ENCODE results near the gene COG6. TPM values are rescaled to one million over a fixed set of nuclear protein-coding genes. Genes with fewer than 3 reads are reported as not detected.

Gene COG6
- total RNA-seq, 1 experiment from 2014 or later: 24.3 TPM

DNA sequence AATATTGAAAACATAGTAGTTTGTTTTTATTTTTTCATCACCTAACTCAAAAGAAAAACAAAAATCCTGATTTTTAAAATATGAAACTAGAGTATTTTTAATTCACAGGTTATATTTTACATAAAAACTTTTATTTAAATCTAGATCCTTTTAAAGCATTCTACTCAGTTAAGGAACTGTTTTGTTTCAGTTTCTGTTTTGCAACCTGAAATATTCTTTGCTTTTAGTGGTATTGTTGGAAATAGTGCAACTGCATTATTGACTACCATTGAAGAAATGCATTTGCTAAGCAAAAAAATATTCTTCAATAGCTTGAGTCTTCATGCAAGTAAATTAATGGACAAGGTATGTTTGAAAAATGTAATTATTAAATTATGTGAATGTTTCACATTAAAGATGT lies 43.8 kb downstream of the COG6 start:
- TF ChIP-seq, protein P1, sequence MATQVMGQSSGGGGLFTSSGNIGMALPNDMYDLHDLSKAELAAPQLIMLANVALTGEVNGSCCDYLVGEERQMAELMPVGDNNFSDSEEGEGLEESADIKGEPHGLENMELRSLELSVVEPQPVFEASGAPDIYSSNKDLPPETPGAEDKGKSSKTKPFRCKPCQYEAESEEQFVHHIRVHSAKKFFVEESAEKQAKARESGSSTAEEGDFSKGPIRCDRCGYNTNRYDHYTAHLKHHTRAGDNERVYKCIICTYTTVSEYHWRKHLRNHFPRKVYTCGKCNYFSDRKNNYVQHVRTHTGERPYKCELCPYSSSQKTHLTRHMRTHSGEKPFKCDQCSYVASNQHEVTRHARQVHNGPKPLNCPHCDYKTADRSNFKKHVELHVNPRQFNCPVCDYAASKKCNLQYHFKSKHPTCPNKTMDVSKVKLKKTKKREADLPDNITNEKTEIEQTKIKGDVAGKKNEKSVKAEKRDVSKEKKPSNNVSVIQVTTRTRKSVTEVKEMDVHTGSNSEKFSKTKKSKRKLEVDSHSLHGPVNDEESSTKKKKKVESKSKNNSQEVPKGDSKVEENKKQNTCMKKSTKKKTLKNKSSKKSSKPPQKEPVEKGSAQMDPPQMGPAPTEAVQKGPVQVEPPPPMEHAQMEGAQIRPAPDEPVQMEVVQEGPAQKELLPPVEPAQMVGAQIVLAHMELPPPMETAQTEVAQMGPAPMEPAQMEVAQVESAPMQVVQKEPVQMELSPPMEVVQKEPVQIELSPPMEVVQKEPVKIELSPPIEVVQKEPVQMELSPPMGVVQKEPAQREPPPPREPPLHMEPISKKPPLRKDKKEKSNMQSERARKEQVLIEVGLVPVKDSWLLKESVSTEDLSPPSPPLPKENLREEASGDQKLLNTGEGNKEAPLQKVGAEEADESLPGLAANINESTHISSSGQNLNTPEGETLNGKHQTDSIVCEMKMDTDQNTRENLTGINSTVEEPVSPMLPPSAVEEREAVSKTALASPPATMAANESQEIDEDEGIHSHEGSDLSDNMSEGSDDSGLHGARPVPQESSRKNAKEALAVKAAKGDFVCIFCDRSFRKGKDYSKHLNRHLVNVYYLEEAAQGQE (IDR thresholded peaks at IDR 0.05; ENCODE audit: insufficient read depth in 1 of 2, low read depth in 2 of 2, low read length in 1 of 2): no peak
- TF ChIP-seq SIN3A (IDR thresholded peaks at IDR 0.05; ENCODE audit: borderline replicate concordance, insufficient read depth, low read depth, low read length) (no peak), POLR2AphosphoS5 (IDR thresholded peaks at IDR 0.05; ENCODE audit: low read depth, low read length) (no peak), TCF7L2 (IDR thresholded peaks at IDR 0.05; ENCODE audit: low read depth, low read length) (no peak)
- TF ChIP-seq, protein P2, sequence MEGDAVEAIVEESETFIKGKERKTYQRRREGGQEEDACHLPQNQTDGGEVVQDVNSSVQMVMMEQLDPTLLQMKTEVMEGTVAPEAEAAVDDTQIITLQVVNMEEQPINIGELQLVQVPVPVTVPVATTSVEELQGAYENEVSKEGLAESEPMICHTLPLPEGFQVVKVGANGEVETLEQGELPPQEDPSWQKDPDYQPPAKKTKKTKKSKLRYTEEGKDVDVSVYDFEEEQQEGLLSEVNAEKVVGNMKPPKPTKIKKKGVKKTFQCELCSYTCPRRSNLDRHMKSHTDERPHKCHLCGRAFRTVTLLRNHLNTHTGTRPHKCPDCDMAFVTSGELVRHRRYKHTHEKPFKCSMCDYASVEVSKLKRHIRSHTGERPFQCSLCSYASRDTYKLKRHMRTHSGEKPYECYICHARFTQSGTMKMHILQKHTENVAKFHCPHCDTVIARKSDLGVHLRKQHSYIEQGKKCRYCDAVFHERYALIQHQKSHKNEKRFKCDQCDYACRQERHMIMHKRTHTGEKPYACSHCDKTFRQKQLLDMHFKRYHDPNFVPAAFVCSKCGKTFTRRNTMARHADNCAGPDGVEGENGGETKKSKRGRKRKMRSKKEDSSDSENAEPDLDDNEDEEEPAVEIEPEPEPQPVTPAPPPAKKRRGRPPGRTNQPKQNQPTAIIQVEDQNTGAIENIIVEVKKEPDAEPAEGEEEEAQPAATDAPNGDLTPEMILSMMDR (IDR thresholded peaks at IDR 0.05): no peak
- intact Hi-C loops (cut with micrococcal nuclease; ENCODE audit: unreplicated experiment): no loop called here
- H3K4me1 ChIP-seq (ENCODE audit: control insufficient read depth, insufficient read depth, low read length): no peaks in the 10 kb centered on the region
- no peak overlapping the region for H3K4me3 ChIP-seq (ENCODE audit: low read depth in 2 of 2, low read length in 2 of 2)
- ATAC-seq (no peak), DNase-seq (ENCODE audit: low read depth, low spot score) (no peak)
- H3K27me3 ChIP-seq (ENCODE audit: control insufficient read depth, insufficient read depth, low read length): no peaks in the 10 kb centered on the region
- no TSS peak for BruUV-seq (replicated peaks)
- H3K9me3 ChIP-seq (ENCODE audit: control insufficient read depth, insufficient read depth, low read depth, low read length): no peaks in the 10 kb centered on the region
- POLR2A ChIA-PET: no interaction called here
- no peaks in the 10 kb centered on the region for H3K36me3 ChIP-seq (ENCODE audit: control insufficient read depth, insufficient read depth, low read length)
- H3K27ac ChIP-seq (ENCODE audit: low read length): no peak overlapping the region
- in situ Hi-C loops (cut with HindIII; ENCODE audit: low pct_unique_long_range_greater_than_20kb, low sequenced_read_pairs): no loop called here
- CTCF ChIA-PET: no interaction called here

DNA sequence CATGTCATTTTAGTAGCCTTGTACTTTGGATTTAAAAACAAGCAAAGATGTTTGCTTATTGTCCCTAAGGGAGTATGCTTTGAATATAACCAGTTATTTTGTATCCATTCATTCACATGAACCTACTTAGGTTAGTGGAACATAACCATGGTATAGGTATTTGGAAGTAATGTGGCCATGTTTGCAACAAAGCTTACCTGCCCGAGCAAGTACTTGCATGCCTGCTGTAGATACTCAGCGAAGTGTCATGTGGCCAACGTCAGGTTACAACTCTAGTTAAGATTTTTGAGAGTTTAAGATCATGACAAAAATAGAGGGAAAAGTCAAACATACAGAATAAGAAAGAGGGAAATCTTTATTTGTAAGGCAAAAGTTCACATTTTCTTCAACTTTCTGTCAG lies 57.2 kb downstream of the COG6 start:
- ChIA-PET POLR2A (no interaction called here), CTCF (no interaction called here)
- intact Hi-C loops (cut with micrococcal nuclease; ENCODE audit: unreplicated experiment): no loop called here
- TF ChIP-seq TCF7L2 (IDR thresholded peaks at IDR 0.05; ENCODE audit: low read depth, low read length) (no peak), POLR2AphosphoS5 (IDR thresholded peaks at IDR 0.05; ENCODE audit: low read depth, low read length) (no peak), SIN3A (IDR thresholded peaks at IDR 0.05; ENCODE audit: borderline replicate concordance, insufficient read depth, low read depth, low read length) (no peak)
- TF ChIP-seq, protein P1 (IDR thresholded peaks at IDR 0.05; ENCODE audit: insufficient read depth in 1 of 2, low read depth in 2 of 2, low read length in 1 of 2): no peak
- TF ChIP-seq, protein P2 (IDR thresholded peaks at IDR 0.05): no peak
- Histone ChIP-seq H3K36me3 (ENCODE audit: control insufficient read depth, insufficient read depth, low read length) (no peaks in the 10 kb centered on the region), H3K27me3 (ENCODE audit: control insufficient read depth, insufficient read depth, low read length) (no peaks in the 10 kb centered on the region), H3K27ac (ENCODE audit: low read length) (no peak overlapping the region), H3K9me3 (ENCODE audit: control insufficient read depth, insufficient read depth, low read depth, low read length) (no peaks in the 10 kb centered on the region), H3K4me1 (ENCODE audit: control insufficient read depth, insufficient read depth, low read length) (no peaks in the 10 kb centered on the region), H3K4me3 (ENCODE audit: low read depth in 2 of 2, low read length in 2 of 2) (no peak overlapping the region)
- in situ Hi-C loops (cut with HindIII; ENCODE audit: low pct_unique_long_range_greater_than_20kb, low sequenced_read_pairs): no loop called here
- DNase-seq (ENCODE audit: low read depth, low spot score): no peak
- BruUV-seq (replicated peaks): no TSS peak
- ATAC-seq: no peak

Data from Panc1 (cell line).